C4-2B (cell line): Measurements from ENCODE around the gene GNAT1.

Experiments
- CTCF ChIP-seq: fragments of 450-650 bp; conservative IDR thresholded peaks from 2 replicates; pipeline ENCODE4 v1.5.1; 2017; ENCODE audit warnings: mild to moderate bottlenecking
- ZFX ChIP-seq: fragments of 450-650 bp; IDR thresholded peaks from 2 replicates; pipeline ENCODE4 v1.6.1; 2017

GRCh38 chr3:50215529-50215928 is 24.1 kb downstream of the GNAT1 start:
- TF ChIP-seq CTCF (no peak), ZFX (no peak)
